Left renal cortex interstitium (tissue), 4 donors: ENCODE data around the gene DBP. TPM values are rescaled to one million over a fixed set of nuclear protein-coding genes. Genes with fewer than 3 reads are reported as not detected.

Source experiments
- DNase-seq, 4 donors: peaks; one replicate each; pipeline ENCODE4 v3.0.0-alpha.2; 2013; ENCODE audit warnings: low read depth in 4 of 4, low spot score in 2 of 4, missing footprints in 1 of 4
- polyA plus RNA-seq, 4 donors: library from polyadenylated mRNA; unstranded; fragments of 120-200 nt; gene quantifications; one replicate each; pipeline ENCODE4 v1.2.1, GENCODE V29; 2013; ENCODE audit not compliant: insufficient read length in 4 of 4

Gene DBP
- polyA plus RNA-seq, 4 donors, result 11.3 to 15.7 (median 13.2) TPM

- peak in 3 of 4 donors; percentile 70 to 78 (median 71) for DNase-seq
Observed at GRCh38 chr19:48588670-48589401, 48.3 kb downstream of the DBP start.

GRCh38 chr19:48587387-48587786 lies 49.8 kb downstream of the DBP start:
- no peak for DNase-seq

GRCh38 chr19:48582168-48582567 lies 55.0 kb downstream of the DBP start:
- DNase-seq, result no peak

Other genes with a start within 250 kb of the DBP start
- gene KDELR1, start 245.8 kb downstream of the DBP start, polyA plus RNA-seq, result 100 to 1,000 TPM; 208 to 244 (median 234) TPM
- under 1 TPM; 0.42 to 0.78 (median 0.54) TPM for gene GRIN2D, start 243.7 kb downstream of the DBP start, polyA plus RNA-seq
- 10 to 100 TPM; 22.9 to 33.0 (median 27.9) TPM for gene GRWD1, start 191.4 kb downstream of the DBP start, polyA plus RNA-seq
- gene KCNJ14, start 181.8 kb downstream of the DBP start, polyA plus RNA-seq, result 1 to 10 TPM in 2 of 4 donors, under 1 TPM in 2; 0.40 to 1.2 (median 0.85) TPM
- gene CYTH2, start 168.0 kb downstream of the DBP start, polyA plus RNA-seq, result 100 to 1,000 TPM in 1 of 4 donors, 10 to 100 TPM in 3; 75.7 to 107 (median 90.7) TPM
- 1 to 10 TPM; 1.9 to 5.0 (median 3.7) TPM for gene LMTK3, start 125.5 kb downstream of the DBP start, polyA plus RNA-seq
- under 1 TPM; 0.25 to 0.39 (median 0.35) TPM for gene SULT2B1, start 85.2 kb downstream of the DBP start, polyA plus RNA-seq
- gene SPACA4, start 30.6 kb downstream of the DBP start, polyA plus RNA-seq, result under 1 TPM in 2 of 4 donors, not detected in 2; 0.11 to 0.26 TPM
- gene FAM83E, start 22.3 kb downstream of the DBP start, polyA plus RNA-seq, result 1 to 10 TPM; 1.2 to 2.7 (median 1.4) TPM
- gene RPL18, start 18.2 kb downstream of the DBP start, polyA plus RNA-seq, result 1,000 to 10,000 TPM; 1,107 to 1,584 (median 1,279) TPM
- 10 to 100 TPM; 17.1 to 40.1 (median 29.5) TPM for gene SPHK2, start 17.9 kb downstream of the DBP start, polyA plus RNA-seq
- 10 to 100 TPM; 20.9 to 34.8 (median 28.6) TPM for gene CA11, start 8.8 kb upstream of the DBP start, polyA plus RNA-seq
- gene NTN5, start 35.6 kb upstream of the DBP start, polyA plus RNA-seq, result 1 to 10 TPM in 3 of 4 donors, under 1 TPM in 1; 0.45 to 2.1 (median 1.6) TPM
- gene FUT2, start 58.6 kb upstream of the DBP start, polyA plus RNA-seq, result 1 to 10 TPM; 1.7 to 5.6 (median 3.3) TPM
- 1 to 10 TPM; 5.0 to 9.6 (median 6.7) TPM for gene MAMSTR, start 82.3 kb upstream of the DBP start, polyA plus RNA-seq
- 10 to 100 TPM; 12.6 to 16.6 (median 15.2) TPM for gene RASIP1, start 103.2 kb upstream of the DBP start, polyA plus RNA-seq
- under 1 TPM; 0.23 to 0.67 (median 0.32) TPM for gene IZUMO1, start 109.5 kb upstream of the DBP start, polyA plus RNA-seq
- 1 to 10 TPM; 3.0 to 3.8 (median 3.4) TPM for gene FUT1, start 115.3 kb upstream of the DBP start, polyA plus RNA-seq
- not detected for gene FGF21, start 118.1 kb upstream of the DBP start, polyA plus RNA-seq
- 10 to 100 TPM; 30.4 to 64.2 (median 49.8) TPM for gene BCAT2, start 173.7 kb upstream of the DBP start, polyA plus RNA-seq
- 10 to 100 TPM; 30.0 to 40.4 (median 36.2) TPM for gene HSD17B14, start 199.1 kb upstream of the DBP start, polyA plus RNA-seq
- 10 to 100 TPM; 17.9 to 33.8 (median 27.1) TPM for gene PLEKHA4, start 231.2 kb upstream of the DBP start, polyA plus RNA-seq
- 10 to 100 TPM; 29.7 to 52.6 (median 33.7) TPM for gene PPP1R15A, start 235.0 kb upstream of the DBP start, polyA plus RNA-seq